AG04450 (cell line): ENCODE results near the gene RFX1. TPM values are rescaled to one million over a fixed set of nuclear protein-coding genes. Genes with fewer than 3 reads are reported as not detected.

Experiments used
- CTCF ChIA-PET: fragments of 300-600, 350-600 bp; formaldehyde crosslinking; extraction: SDS; loops from one replicate; lab custom pipeline; 2022; ENCODE audit warnings: antibody characterized with exemption, inconsistent platforms; lab: Charles Lee
- POLR2A ChIA-PET: fragments of 350-600 bp; formaldehyde crosslinking; extraction: SDS; loops from one replicate; lab custom pipeline; 2021; ENCODE audit warnings: antibody characterized with exemption, inconsistent platforms; lab: Yijun Ruan, JAX
- DNase-seq: peaks from one replicate; pipeline ENCODE4 v3.0.0-alpha.2; 2011; ENCODE audit warnings: low read depth, low spot score
- H3K27ac ChIP-seq: one replicate; pipeline ENCODE4 v1.5.1; 2012; ENCODE audit warnings: low read depth, low read length, control low read depth
- H3K27me3 ChIP-seq: one replicate; pipeline ENCODE4 v1.6.0; 2012; ENCODE audit warnings: low read length; ENCODE audit not compliant: control insufficient read depth, insufficient read depth
- H3K4me3 ChIP-seq: 2 replicates; pipeline ENCODE4 v1.5.1; 2011; ENCODE audit warnings: mild to moderate bottlenecking, low read depth, low read length, control low read depth
- H3K9me3 ChIP-seq: 2 replicates; pipeline ENCODE4 v1.5.1; 2012; ENCODE audit warnings: low read length; ENCODE audit not compliant: control insufficient read depth, insufficient read depth
- CTCF ChIP-seq: IDR thresholded peaks from 2 replicates; pipeline ENCODE4 v1.5.1; 2011; ENCODE audit warnings: low read depth, low read length, control low read depth, inconsistent platforms
- polyA plus RNA-seq: library from polyadenylated mRNA; depleted of rRNA; stranded (reverse); fragments of >200 nt; gene quantifications from 2 replicates; pipeline ENCODE4 v1.2.3, GENCODE V29; 2011

RFX1 gene
- polyA plus RNA-seq, 1 experiment, result 0.38 TPM

GRCh38 chr19:13952931-13953531 is 53.1 kb downstream of the RFX1 start:
- no peaks in the 10 kb centered on the region for H3K9me3 ChIP-seq
- ChIA-PET CTCF (interaction anchor here (1.2 kb wide), 1 partner anchor 72 kb away, joined by 8 read pairs; no protein-coding TSS in a partner anchor), POLR2A (interaction anchor here (0.6 to 2.6 kb wide), 7 partner anchors 10 to 127 kb away, joined by 3 to 14 read pairs (median 4); partner anchors contain the start of genes IL27RA and RFX1)
- H3K27me3 ChIP-seq, result no peaks in the 10 kb centered on the region
- TF ChIP-seq CTCF, result no peak
- peak overlapping the region; percentile 76 for H3K4me3 ChIP-seq
- no peak for DNase-seq
- H3K27ac ChIP-seq, result no peak overlapping the region

GRCh38 chr19:13952154-13952930 is 53.8 kb downstream of the RFX1 start, which contains the start of gene DCAF15:
TSS of gene DCAF15 (plus strand) at chr19:13952509. CDS start at chr19:13952513, 4 bp downstream.
- no peaks in the 10 kb centered on the region for H3K9me3 ChIP-seq
- CTCF ChIA-PET, result interaction anchor here (0.8 kb wide), 2 partner anchors 71 to 184 kb away, joined by 3 to 7 read pairs; no protein-coding TSS in a partner anchor
- H3K27ac ChIP-seq, result no peak within 1 kb of the TSS
- POLR2A ChIA-PET, result interaction anchor here (0.8 to 2.6 kb wide), 3 partner anchors 10 to 54 kb away, joined by 5 to 14 read pairs (median 7); partner anchors contain the start of gene RFX1
- no peak for TF ChIP-seq CTCF
- peak; percentile 99 for DNase-seq
- peak within 1 kb of the TSS; percentile 76 for H3K4me3 ChIP-seq
- no peaks in the 10 kb centered on the region for H3K27me3 ChIP-seq

GRCh38 chr19:13951799-13952153 is 54.3 kb downstream of the RFX1 start:
- no peak for TF ChIP-seq CTCF
- H3K4me3 ChIP-seq, result peak overlapping the region; percentile 65
- H3K9me3 ChIP-seq, result no peaks in the 10 kb centered on the region
- no peaks in the 10 kb centered on the region for H3K27me3 ChIP-seq
- no peak for DNase-seq
- H3K27ac ChIP-seq, result no peak overlapping the region
- ChIA-PET POLR2A (interaction anchor here (2.6 kb wide), 1 partner anchor 11 kb away, joined by 14 read pairs; no protein-coding TSS in a partner anchor), CTCF (interaction anchor here (0.8 kb wide), 2 partner anchors 71 to 183 kb away, joined by 3 to 7 read pairs; no protein-coding TSS in a partner anchor)

GRCh38 chr19:13951043-13951442 is 55.1 kb downstream of the RFX1 start:
- Histone ChIP-seq H3K27me3 (no peaks in the 10 kb centered on the region), H3K9me3 (no peaks in the 10 kb centered on the region), H3K27ac (no peak overlapping the region), H3K4me3 (no peak overlapping the region)
- no peak for TF ChIP-seq CTCF
- CTCF ChIA-PET, result interaction anchor here (0.7 kb wide), 1 partner anchor 75 kb away, joined by 6 read pairs; no protein-coding TSS in a partner anchor
- no peak for DNase-seq
- POLR2A ChIA-PET, result no interaction called here

- CTCF ChIA-PET, result no interaction called here
- TF ChIP-seq CTCF, result no peak
- no peak for DNase-seq
- H3K27me3 ChIP-seq, result peaks cover 3% of the 10 kb centered on the region
- H3K27ac ChIP-seq, result no peak overlapping the region
- H3K9me3 ChIP-seq, result no peaks in the 10 kb centered on the region
- POLR2A ChIA-PET, result no interaction called here
- no peak overlapping the region for H3K4me3 ChIP-seq
These were observed 59.7 kb downstream of the RFX1 start for GRCh38 chr19:13946414-13946813.
